Testis (tissue), 3 donors: ENCODE measurements around the gene CD83. TPM values are rescaled to one million over a fixed set of nuclear protein-coding genes. Genes with fewer than 3 reads are reported as not detected.

Experiments used
- DNase-seq: peaks from one replicate; pipeline ENCODE4 v3.0.0-alpha.2; 2019
- H3K27ac ChIP-seq, 2 donors: fragments of 200-600 bp; sonication (generic); one replicate each; pipeline ENCODE4 v1.5.1; 2019
- H3K27me3 ChIP-seq: fragments of 200-600 bp; sonication (generic); one replicate; pipeline ENCODE4 v1.5.1; 2019
- H3K36me3 ChIP-seq: fragments of 200-600 bp; sonication (generic); one replicate; pipeline ENCODE4 v1.5.1; 2017; ENCODE audit warnings: low read depth; ENCODE audit errors: missing control alignments
- H3K4me1 ChIP-seq: fragments of 200-600 bp; sonication (generic); one replicate; pipeline ENCODE4 v1.5.1; 2019
- H3K4me3 ChIP-seq, 2 donors: fragments of 200-600 bp; sonication (generic); one replicate each; pipeline ENCODE4 v1.5.1; 2017 to 2019
- H3K9me3 ChIP-seq: fragments of 200-600 bp; sonication (generic); one replicate; pipeline ENCODE4 v1.5.1; 2017
- POLR2A ChIP-seq: fragments of 450-650 bp; IDR thresholded peaks from one replicate; pipeline ENCODE4 v1.6.1; 2017; ENCODE audit warnings: antibody characterized with exemption, mild to moderate bottlenecking, moderate library complexity
- WGBS, 2 donors: methylation state at CpG; one replicate each; pipeline ENCODE4 v1.1.5; 2018; 5-methylcytosine and 5-hydroxymethylcytosine counted together
- intact Hi-C: fragments of 100-400 bp; cut with DNase I; formaldehyde crosslinking; loops from one replicate; pipeline ENCODE4 v1.15.1; 2023; ENCODE audit warnings: low total_unique reads
- polyA plus RNA-seq: library from polyadenylated mRNA; stranded (reverse); fragments of 350-450 nt; fragmentation: Illumina TruSeq; extraction: RNeasy Lipid Tissue Mini Kit (QIAGEN cat#74804); gene quantifications from one replicate; pipeline ENCODE4 v1.2.3, GENCODE V29; 2014; ENCODE audit warnings: low read depth, low replicate concordance; ENCODE audit not compliant: insufficient read depth
- total RNA-seq, 2 donors: library from RNA; depleted of rRNA; stranded (reverse); fragments of >200 nt; gene quantifications; one replicate each; pipeline ENCODE4 v1.2.3, GENCODE V29; 2016
- TF ChIP-seq, protein P1 (sequence below), 3 experiments: fragments of 450-650 bp in 2 of 3; fragments of 200-600 bp in 1 of 3; sonication (generic) in 1 of 3; IDR thresholded peaks; one replicate each; pipeline ENCODE4 v1.5.1; 2016 to 2019; ENCODE audit warnings: antibody characterized with exemption in 3 of 3, mild to moderate bottlenecking in 2 of 3, moderate library complexity in 1 of 3

Gene CD83
- total and polyA plus RNA-seq, 3 donors from 2014 or later = 5.6 to 12.2 (median 6.2) TPM

- TF ChIP-seq POLR2A = no peak
- TF ChIP-seq, protein P1, sequence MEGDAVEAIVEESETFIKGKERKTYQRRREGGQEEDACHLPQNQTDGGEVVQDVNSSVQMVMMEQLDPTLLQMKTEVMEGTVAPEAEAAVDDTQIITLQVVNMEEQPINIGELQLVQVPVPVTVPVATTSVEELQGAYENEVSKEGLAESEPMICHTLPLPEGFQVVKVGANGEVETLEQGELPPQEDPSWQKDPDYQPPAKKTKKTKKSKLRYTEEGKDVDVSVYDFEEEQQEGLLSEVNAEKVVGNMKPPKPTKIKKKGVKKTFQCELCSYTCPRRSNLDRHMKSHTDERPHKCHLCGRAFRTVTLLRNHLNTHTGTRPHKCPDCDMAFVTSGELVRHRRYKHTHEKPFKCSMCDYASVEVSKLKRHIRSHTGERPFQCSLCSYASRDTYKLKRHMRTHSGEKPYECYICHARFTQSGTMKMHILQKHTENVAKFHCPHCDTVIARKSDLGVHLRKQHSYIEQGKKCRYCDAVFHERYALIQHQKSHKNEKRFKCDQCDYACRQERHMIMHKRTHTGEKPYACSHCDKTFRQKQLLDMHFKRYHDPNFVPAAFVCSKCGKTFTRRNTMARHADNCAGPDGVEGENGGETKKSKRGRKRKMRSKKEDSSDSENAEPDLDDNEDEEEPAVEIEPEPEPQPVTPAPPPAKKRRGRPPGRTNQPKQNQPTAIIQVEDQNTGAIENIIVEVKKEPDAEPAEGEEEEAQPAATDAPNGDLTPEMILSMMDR (IDR thresholded peaks at IDR 0.05) = no peak
- no peaks in the 10 kb centered on the region for H3K27me3 ChIP-seq
- intact Hi-C loops = no loop called here
- H3K4me3 ChIP-seq = no peak overlapping the region
- no peaks in the 10 kb centered on the region for H3K4me1 ChIP-seq
- no peak overlapping the region for H3K27ac ChIP-seq
- WGBS, 2 donors = 80 to 94% methylated on average over 7 of the region's 7 CpGs
- no peaks in the 10 kb centered on the region for H3K36me3 ChIP-seq
- DNase-seq = no peak
- no peaks in the 10 kb centered on the region for H3K9me3 ChIP-seq
These were observed 58.9 kb downstream of the CD83 start for GRCh38 chr6:14176429-14176828.

DNA sequence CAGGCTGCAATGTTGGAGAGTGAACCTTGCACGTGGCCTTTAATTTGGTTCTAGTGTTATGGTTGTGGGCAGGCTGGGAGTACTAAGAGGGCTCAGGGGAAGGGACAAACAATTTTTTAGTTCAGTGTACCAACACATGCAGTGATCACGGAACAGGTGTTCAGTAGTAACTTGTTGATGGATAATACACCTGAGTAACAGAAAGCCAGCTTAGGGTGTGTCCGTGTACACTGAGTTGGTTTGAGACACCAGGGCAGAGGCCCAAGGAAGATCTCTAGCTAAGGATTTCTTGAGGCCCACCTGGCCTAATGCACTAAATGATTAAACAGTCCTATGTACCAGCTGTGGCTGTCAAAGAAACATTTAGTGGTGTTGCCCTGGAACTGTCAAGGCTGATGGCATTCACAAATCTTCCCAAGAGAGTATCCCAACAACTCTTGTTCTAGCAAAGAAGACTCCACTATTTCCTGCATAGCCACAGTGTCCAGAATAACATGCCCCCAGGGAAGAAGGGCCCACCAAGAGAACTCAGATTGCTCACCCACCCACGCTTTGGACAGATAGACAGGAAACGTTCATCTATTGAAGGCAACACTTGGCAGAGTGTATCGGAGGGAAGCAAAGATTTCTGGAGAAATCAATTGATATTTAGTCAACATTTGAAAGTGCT, 60.0 kb downstream of the CD83 start:
- no peak overlapping the region for H3K27ac ChIP-seq
- no peak for TF ChIP-seq POLR2A
- TF ChIP-seq, protein P1 (IDR thresholded peaks at IDR 0.05) = no peak
- H3K4me1 ChIP-seq = no peaks in the 10 kb centered on the region
- intact Hi-C loops = no loop called here
- H3K9me3 ChIP-seq = no peaks in the 10 kb centered on the region
- no peaks in the 10 kb centered on the region for H3K36me3 ChIP-seq
- DNase-seq = no peak
- H3K27me3 ChIP-seq = no peaks in the 10 kb centered on the region
- no peak overlapping the region for H3K4me3 ChIP-seq
- 84 to 93% methylated on average over 6 of the region's 6 CpGs for WGBS, 2 donors

DNA sequence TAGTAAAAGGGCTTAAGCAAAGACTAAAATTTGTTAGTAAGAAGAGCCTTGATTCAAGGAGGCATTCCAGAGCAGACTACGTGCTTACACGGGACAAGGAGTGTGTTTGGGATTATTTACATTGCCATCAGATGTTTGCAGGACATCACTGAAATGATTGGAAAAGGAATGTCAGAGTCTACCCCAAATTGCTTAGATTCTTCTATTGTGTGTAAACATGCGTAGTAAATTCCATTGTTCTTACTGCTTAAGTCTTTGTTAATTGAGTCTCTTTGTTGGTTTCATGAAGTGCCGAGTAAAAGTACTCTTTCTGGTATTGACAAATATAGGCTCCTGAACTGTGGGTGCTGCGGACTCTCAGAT, 60.5 kb downstream of the CD83 start:
- Histone ChIP-seq H3K9me3 (no peaks in the 10 kb centered on the region), H3K4me3 (no peak overlapping the region), H3K27ac (no peak overlapping the region), H3K27me3 (no peaks in the 10 kb centered on the region), H3K36me3 (no peaks in the 10 kb centered on the region), H3K4me1 (no peaks in the 10 kb centered on the region)
- TF ChIP-seq POLR2A = no peak
- TF ChIP-seq, protein P1 (IDR thresholded peaks at IDR 0.05) = no peak
- DNase-seq = no peak
- intact Hi-C loops = no loop called here
- WGBS, 2 donors = 90 to 94% methylated on average over 5 of the region's 5 CpGs

DNA sequence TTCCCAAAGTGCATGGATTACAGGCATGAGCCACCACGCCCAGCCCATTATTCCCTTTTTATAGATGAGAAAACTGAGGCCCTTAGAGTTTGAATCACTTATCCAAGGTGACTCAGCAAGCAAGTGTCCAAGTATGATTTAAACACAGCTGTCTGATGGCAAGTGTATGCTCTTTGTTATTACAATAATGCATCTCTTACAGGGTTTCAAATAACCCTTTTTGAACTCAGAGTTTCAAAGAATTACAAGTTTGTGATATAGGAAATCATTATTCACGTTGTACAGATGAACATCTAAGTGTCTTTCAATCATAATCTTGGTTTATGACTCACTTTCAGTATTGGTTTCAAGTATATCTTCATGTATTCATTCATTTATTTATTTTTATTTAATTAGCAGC, 63.0 kb downstream of the CD83 start:
- Histone ChIP-seq H3K27me3 (no peaks in the 10 kb centered on the region), H3K27ac (no peak overlapping the region), H3K36me3 (no peaks in the 10 kb centered on the region), H3K4me3 (no peak overlapping the region), H3K4me1 (no peaks in the 10 kb centered on the region), H3K9me3 (no peaks in the 10 kb centered on the region)
- DNase-seq = no peak
- intact Hi-C loops = no loop called here
- TF ChIP-seq, protein P1 (IDR thresholded peaks at IDR 0.05) = no peak
- no peak for TF ChIP-seq POLR2A
- WGBS, 2 donors = 85 to 86% methylated on average over 2 of the region's 2 CpGs

- 67 to 88% methylated on average over 1 of the region's 1 CpG for WGBS, 2 donors
- H3K4me3 ChIP-seq = no peak overlapping the region
- TF ChIP-seq, protein P1 (IDR thresholded peaks at IDR 0.05) = no peak
- TF ChIP-seq POLR2A = no peak
- no peaks in the 10 kb centered on the region for H3K36me3 ChIP-seq
- no peaks in the 10 kb centered on the region for H3K9me3 ChIP-seq
- no peaks in the 10 kb centered on the region for H3K4me1 ChIP-seq
- H3K27ac ChIP-seq = no peak overlapping the region
- DNase-seq = no peak
- intact Hi-C loops = no loop called here
- H3K27me3 ChIP-seq = no peaks in the 10 kb centered on the region
These were observed 65.3 kb downstream of the CD83 start for GRCh38 chr6:14182916-14183315.
